HG02981 (cell line): Measurements from ENCODE around the gene LDHAL6A.
A peak's percentile ranks its signal among the peaks of the same experiment; 100 is the strongest.

Source experiments
- ATAC-seq: cut with Tn5 transposase; IDR thresholded peaks from one replicate; pipeline ENCODE4 v1.9.1; 2021; ENCODE audit warnings: mild to moderate bottlenecking, moderate library complexity; ENCODE audit not compliant: unreplicated experiment

The LDHAL6A gene

DNA sequence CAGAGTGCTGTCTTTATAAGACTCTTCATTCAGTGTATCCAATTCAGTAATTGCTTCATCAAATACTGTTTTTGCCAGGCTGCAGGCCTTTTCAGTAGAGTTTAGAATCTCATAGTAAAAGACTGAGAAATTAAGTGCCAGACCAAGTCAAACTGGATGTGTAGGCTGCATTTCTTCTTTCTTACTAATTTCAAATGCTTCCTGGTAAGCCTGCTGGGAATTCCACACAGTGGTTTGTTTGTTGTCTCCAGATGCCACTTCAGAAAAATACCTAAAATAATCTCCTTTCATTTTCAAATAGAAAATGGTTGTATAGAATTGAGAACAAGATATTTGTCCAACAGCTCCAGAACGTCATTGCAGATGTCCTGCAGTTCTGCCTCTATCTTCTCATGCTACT, 34.7 kb downstream of the LDHAL6A start:
- ATAC-seq: no peak

DNA sequence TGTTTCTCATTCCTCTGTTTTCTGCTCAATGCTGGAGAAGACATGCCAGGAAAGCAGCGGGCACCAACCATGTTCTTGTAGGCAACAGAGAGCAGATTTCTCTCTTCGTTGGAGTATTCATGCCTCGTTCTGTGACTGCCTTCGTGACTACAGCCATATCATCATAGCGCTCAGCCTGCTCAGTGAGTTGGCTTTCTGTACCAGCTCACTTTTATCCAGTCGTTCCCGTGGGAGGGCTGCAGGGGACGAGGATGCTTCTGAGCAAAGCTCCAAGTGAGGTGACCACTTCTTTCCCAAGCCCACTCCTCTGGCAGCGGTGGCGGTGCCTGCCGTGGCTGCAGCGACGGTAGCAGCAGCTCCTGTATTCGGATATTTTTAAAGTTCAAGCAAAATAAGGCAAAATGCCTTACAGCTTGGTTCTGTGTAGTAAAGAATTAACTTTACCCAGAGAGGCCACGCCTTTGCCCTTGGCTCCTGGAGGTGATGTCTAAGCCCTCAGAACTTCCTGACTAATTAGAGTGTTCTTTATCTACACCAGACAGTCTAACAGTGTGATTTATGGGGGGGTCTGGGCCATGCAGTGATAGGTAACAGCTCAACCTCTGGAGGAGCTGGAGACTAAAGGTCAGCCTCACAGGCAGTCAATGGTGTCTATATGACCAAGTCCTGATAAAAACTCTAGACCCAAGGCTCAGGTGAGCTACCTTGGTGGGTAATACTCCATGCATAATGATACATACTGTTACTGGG, 35.3 kb downstream of the LDHAL6A start:
- no peak for ATAC-seq

DNA sequence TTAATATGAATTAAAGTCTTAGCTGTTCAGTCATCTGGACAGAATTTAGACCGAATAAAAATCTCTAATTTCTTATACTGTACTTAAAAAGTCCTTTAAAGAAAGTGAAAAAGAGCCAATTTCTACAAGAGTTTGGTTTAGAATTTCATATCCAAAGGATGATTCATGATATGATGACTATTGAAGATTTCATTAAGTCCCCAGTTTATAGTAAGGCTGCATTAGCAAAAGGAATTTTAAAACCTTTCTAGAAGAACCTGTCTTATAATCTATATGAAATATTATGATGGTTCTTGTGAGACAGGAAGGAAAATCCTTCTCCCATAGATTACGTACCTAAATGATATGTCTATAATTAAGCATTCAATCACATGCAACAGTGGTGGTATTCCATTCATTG, 36.3 kb downstream of the LDHAL6A start:
- ATAC-seq: no peak

DNA sequence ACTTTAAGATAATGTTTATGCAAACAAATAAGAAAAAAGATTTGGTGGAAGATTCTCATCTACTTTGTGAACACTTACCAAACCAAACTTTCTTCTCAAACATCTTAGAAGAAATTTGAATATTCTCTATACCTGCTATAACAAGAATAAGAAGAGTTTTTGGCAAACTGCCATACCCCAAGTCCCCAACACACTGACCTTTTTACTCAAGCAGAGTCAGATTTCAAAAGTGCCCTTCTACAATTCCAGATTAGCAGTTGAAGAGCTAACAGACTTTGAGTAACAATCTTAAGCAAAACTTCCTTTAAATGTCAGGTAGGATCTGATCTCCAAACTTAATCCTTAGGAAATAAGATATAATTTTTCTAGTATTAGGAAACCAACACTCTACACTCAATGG, 37.2 kb downstream of the LDHAL6A start:
- no peak for ATAC-seq

DNA sequence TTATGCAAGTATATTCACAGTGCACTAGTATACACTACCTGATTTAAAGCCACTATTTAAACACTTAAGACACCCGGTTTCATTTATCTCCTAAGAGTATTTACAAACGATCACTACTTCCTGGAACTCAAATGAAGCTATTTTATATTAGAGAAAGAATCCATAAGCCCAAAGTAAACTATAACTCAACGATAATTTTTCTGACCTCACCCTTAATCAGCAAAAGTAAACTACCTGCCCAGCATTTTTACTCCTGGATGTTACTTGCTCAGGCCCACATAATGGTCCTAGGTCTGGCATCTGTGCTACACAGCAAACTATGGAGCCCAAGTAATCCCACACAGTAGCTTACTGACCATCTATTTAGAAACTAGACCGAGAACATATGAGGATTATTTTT, 37.7 kb downstream of the LDHAL6A start:
- no peak for ATAC-seq

DNA sequence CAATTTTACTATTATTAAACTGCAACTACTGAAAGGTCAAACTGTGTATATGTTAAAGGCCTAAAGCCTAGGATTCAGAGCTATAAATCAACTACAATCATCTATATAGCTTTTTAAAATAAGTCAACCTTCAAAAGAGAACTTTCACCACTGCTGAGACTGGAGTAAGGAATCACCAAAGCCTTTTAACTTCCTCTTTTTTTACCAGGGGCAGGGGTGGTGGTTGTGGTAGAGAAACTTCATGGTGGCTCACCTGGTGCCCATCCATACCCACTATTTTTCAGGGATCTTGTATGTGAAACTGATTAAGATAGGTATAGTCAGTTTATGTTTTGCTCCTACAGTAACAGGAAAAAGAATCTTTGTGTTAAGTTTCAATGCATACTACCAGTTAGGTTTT, 39.6 kb downstream of the LDHAL6A start:
- ATAC-seq: no peak

GRCh38 chr11:18495703-18496102, 40.0 kb downstream of the LDHAL6A start:
- ATAC-seq: no peak

DNA sequence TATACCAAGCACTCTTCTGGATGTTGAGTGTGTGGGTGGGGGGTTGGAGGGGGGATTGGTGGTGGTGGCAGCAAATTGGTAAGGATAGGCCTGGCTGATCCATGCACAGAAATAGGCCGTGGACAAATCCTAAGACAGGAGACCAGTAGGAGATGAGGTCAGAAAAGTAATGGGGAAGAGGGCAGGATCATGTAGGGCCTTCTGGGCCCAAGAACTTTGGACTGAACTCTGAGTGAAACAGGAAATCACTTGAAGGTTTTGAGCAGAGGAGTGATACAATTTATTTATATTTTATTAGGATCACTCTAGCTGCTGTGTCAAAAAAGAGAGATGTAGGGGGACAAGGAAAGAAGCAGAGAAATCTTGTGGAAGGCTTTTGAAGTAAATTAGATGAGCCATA, 42.4 kb downstream of the LDHAL6A start:
- ATAC-seq: no peak

- no peak for ATAC-seq
These were observed 46.0 kb downstream of the LDHAL6A start for GRCh38 chr11:18501629-18502028.

- ATAC-seq: no peak
These were observed 46.7 kb downstream of the LDHAL6A start for GRCh38 chr11:18502352-18502751.

DNA sequence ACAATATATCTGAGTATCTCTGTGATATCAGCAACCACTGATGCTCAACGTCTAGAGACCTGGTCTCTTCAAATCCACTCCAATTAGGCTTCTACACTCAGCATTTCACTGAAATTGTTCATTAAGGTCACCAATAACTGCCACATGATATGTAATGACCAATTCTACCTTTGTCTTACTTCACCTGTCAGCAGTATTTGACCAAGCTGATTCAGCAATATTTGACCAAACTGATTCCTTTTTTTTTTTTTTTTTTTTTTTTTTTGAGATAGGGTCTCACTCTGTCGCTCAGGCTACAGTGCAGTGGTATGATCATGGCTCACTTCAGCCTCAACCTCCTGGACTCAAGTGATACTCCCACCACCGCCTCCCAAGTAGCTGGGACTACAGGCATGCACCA, 65.5 kb downstream of the LDHAL6A start:
- no peak for ATAC-seq

GRCh38 chr11:18522388-18522787, 66.7 kb downstream of the LDHAL6A start:
- ATAC-seq: no peak

DNA sequence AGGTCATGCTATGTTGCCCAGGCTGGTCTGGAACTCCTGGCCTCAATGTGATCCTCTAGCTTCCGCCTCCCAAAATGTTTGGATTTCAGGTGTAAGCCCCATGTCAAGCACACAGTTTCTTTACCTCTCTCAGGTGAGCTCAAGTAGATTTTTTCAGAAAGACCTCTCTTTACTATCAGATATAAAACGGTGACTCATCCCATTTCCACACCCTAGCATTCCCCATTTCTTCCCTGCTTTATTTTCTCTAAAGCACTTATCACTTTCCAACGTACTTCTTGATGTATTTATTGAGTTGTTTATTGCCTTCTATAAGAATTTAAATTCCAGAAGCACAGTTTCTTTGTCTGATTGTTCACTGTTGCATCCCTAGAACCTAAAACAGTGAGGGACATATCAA, 67.4 kb downstream of the LDHAL6A start:
- no peak for ATAC-seq

- ATAC-seq: no peak
These were observed 68.6 kb downstream of the LDHAL6A start for GRCh38 chr11:18524248-18524647.

DNA sequence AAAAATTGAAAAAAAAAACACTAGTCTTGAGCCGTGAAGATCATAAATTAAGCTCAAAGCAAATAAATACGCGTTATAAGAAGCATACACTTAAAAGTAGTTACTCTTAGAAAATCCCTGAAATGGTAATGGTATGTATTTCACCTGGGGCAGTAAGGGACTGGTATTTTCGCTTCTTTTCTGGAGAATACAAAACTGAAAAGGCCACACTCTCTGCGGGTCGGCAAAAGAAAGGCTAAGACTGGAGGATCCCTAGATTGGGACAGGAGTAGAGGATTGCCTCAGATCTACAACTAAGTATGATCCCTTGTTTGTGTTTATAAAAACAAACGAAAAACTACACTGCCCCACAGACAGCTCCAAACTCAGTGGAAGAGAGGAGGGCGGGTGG, 70.5 kb downstream of the LDHAL6A start:
- ATAC-seq: no peak

GRCh38 chr11:18526521-18527296, 71.1 kb downstream of the LDHAL6A start, which contains the start of gene TSG101:
Gene TSG101, minus strand, starts transcription at chr11:18526942. Its CDS starts 126 bp downstream, at chr11:18526816.
- ATAC-seq: peak; percentile 94

DNA sequence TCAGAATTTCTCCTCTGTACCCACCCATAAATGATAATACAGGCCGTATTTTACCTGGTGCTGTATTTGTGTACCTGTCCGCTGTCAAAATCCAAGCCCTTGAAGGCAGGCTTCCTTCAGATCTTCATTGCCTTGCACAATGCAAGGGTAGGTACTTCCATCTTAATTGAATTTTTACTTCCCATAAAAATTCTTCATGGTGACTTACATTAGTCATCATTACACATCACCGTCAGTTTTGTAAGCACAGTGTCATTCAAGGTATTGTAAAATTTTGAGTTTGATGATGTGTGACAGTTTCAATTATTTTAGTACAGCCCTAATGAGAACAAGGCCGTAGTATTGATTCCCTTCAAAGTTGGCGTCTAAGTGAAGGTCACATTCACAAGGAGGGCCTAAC, 71.9 kb downstream of the LDHAL6A start:
- ATAC-seq: no peak
